GM13977 (cell line): Measurements from ENCODE around the gene CST3.
"Not testable (repeated sequence)": the region's sequence is repeated elsewhere in the genome, so short reads cannot be mapped to it uniquely, and the experiment has no call there.

Experiments used
- DNase-seq: peaks from one replicate; pipeline ENCODE4 v3.0.0; 2012; ENCODE audit warnings: low spot score
- CTCF ChIP-seq: IDR thresholded peaks from 2 replicates; pipeline ENCODE4 v1.5.1; 2012; ENCODE audit warnings: mild to moderate bottlenecking, control low read depth; ENCODE audit not compliant: insufficient read depth; ENCODE audit errors: extremely low read depth, missing control alignments
- in situ Hi-C: fragments of 300-500 bp; cut with MboI; formaldehyde crosslinking; loops from one replicate; pipeline ENCODE4 v1.12.0; 2022; ENCODE audit warnings: low sequenced_read_pairs, low pct_unique_long_range_greater_than_20kb, mixed read lengths, inconsistent platforms; ENCODE audit not compliant: unreplicated experiment

Gene CST3

GRCh38 chr20:23637282-23638221, at the start of gene CST3:
Gene CST3 (minus strand): TSS chr20:23637955. CDS start chr20:23637862, 93 bp downstream.
- peak; percentile 87 for DNase-seq
- no peak for TF ChIP-seq CTCF

GRCh38 chr20:23686046-23686750, 48.4 kb upstream of the CST3 start:
- DNase-seq, result no peak
- no peak for TF ChIP-seq CTCF
- in situ Hi-C loops, result no loop called here

More at GRCh38 chr20:23637282-23638221, at the start of gene CST3:
- in situ Hi-C loops, result no loop called here

GRCh38 chr20:23685529-23685896, 47.8 kb upstream of the CST3 start:
- in situ Hi-C loops, DNase-seq: not testable (repeated sequence)

GRCh38 chr20:23684261-23684660, 46.5 kb upstream of the CST3 start:
- TF ChIP-seq CTCF, result no peak
- no peak for DNase-seq
- in situ Hi-C loops, result no loop called here

- in situ Hi-C loops, result no loop called here
- no peak for DNase-seq
- TF ChIP-seq CTCF, result no peak
These were observed 46.1 kb upstream of the CST3 start for GRCh38 chr20:23683807-23684206.

- in situ Hi-C loops, result no loop called here
- DNase-seq, result no peak
- no peak for TF ChIP-seq CTCF
These were observed 45.5 kb upstream of the CST3 start for GRCh38 chr20:23683281-23683680.

- TF ChIP-seq CTCF, result no peak
- DNase-seq, result no peak
- in situ Hi-C loops, result no loop called here
These were observed 42.4 kb upstream of the CST3 start for GRCh38 chr20:23680146-23680545.
